Measurements from ENCODE around the gene SEZ6L2. TPM values are rescaled to one million over a fixed set of nuclear protein-coding genes. Genes with fewer than 3 reads are reported as not detected.

SEZ6L2 gene
- total and polyA plus RNA-seq, 2 of the 8 experiments (the other 6 are each of a cell fraction or from before 2014, with no cell fraction given): 43.5 to 47.7 TPM

- Histone ChIP-seq H3K27me3 (replicated peaks in 1 of 4; ENCODE audit: control insufficient read depth in 3 of 4, extremely low read depth in 1 of 4, insufficient read depth in 3 of 4, low read length in 3 of 4) (no peaks in the 10 kb centered on the region), H3K4me1 (replicated peaks in 1 of 4; ENCODE audit: control insufficient read depth in 3 of 4, insufficient read depth in 4 of 4, low read length in 3 of 4) (peaks cover 0 to 6% (median 0%) of the 10 kb centered on the region in 4 experiments; a peak in 4 of 7 replicates), H2BK12ac (ENCODE audit: low read depth, low read length) (no peak overlapping the region), H2BK15ac (ENCODE audit: low read length) (no peak overlapping the region), H3K9ac (replicated peaks in 1 of 4; ENCODE audit: extremely low read depth in 1 of 4, low read depth in 3 of 4, low read length in 3 of 4) (no peak overlapping the region), H4K5ac (ENCODE audit: insufficient read length, low read depth, low read length) (no peak overlapping the region), H3K4ac (replicated peaks; ENCODE audit: insufficient read length, low read depth, low read length) (no peak overlapping the region), H2BK5ac (ENCODE audit: low read depth, low read length) (no peak overlapping the region), H3K4me3 (ENCODE audit: extremely low read depth in 1 of 4, insufficient read depth in 2 of 4, low read depth in 3 of 4, low read length in 4 of 4) (no peak overlapping the region), H3K79me2 (ENCODE audit: control insufficient read depth in 1 of 2, insufficient read depth in 2 of 2, low read length in 2 of 2) (no peaks in the 10 kb centered on the region), H3K36me3 (ENCODE audit: control insufficient read depth in 2 of 4, insufficient read depth in 4 of 4, low read length in 3 of 4) (peaks cover 0 to 4% (median 0%) of the 10 kb centered on the region in 4 experiments; a peak in 2 of 8 replicates), H4K91ac (replicated peaks; ENCODE audit: insufficient read length, low read length) (no peak overlapping the region), H3K9me3 (ENCODE audit: insufficient read depth in 2 of 2, low read depth in 1 of 2, low read length in 1 of 2) (no peaks in the 10 kb centered on the region), H4K8ac (ENCODE audit: extremely low read depth, insufficient read depth, low read length) (no peak overlapping the region), H4K20me1 (replicated peaks in 1 of 2; ENCODE audit: control insufficient read depth in 1 of 2, insufficient read depth in 2 of 2, low read length in 2 of 2) (no peaks in the 10 kb centered on the region), H2BK20ac (ENCODE audit: low read length) (no peak overlapping the region), H2AK5ac (ENCODE audit: low read depth, low read length) (no peak overlapping the region), H3K79me1 (ENCODE audit: low read depth, low read length) (0 out of 2 replicates have a peak, but pooled peaks cover 2% of the 10 kb centered on the region), H3K14ac (ENCODE audit: insufficient read length) (no peak overlapping the region), H3K4me2 (ENCODE audit: insufficient read depth in 1 of 2, low read depth in 2 of 2, low read length in 2 of 2) (no peak overlapping the region), H3K23ac (ENCODE audit: insufficient read length) (no peak overlapping the region), H3K27ac (ENCODE audit: low read depth, low read length) (no peak overlapping the region), H3K18ac (ENCODE audit: extremely low read depth, low read length) (no peak overlapping the region), H3K23me2 (ENCODE audit: low read depth, low read length) (peaks cover 11% of the 10 kb centered on the region; the same call in 1 of the 2 replicates), H3K56ac (replicated peaks; ENCODE audit: insufficient read length, low read depth, low read length) (no peak overlapping the region), H2BK120ac (replicated peaks; ENCODE audit: low read depth, low read length) (no peak overlapping the region), H2AFZ (ENCODE audit: low read length) (no peak overlapping the region)
- DNase-seq (ENCODE audit: low read depth in 1 of 2, low spot score in 2 of 2) (no peak), FAIRE-seq (no peak)
- POLR2A ChIA-PET (ENCODE audit: partially characterized antibody): interaction anchor here (0.8 to 0.9 kb wide), 2 partner anchors 37 to 127 kb away, joined by 3 read pairs; no protein-coding TSS in a partner anchor
- CTCF ChIA-PET (ENCODE audit: partially characterized antibody): interaction anchor here (1.2 kb wide), 1 partner anchor 56 kb away, joined by 3 read pairs; no protein-coding TSS in a partner anchor
- WGBS, 2 experiments (ENCODE audit: extremely low coverage in 1 of 2, insufficient coverage in 1 of 2, insufficient read length in 1 of 2, insufficient replicate concordance in 2 of 2, low coverage in 1 of 2, low lambda C conversion rate in 2 of 2, missing lambda C conversion rate in 1 of 2): 97% methylated on average over 7 of the region's 7 CpGs; no CpG with 5 or more reads in 1 of the 2 experiments
- TF ChIP-seq KDM5A (IDR thresholded peaks at IDR 0.05; ENCODE audit: low read length) (no peak), POLR2A (IDR thresholded peaks at IDR 0.05; ENCODE audit: control extremely low read depth in 1 of 2, low read depth in 2 of 2, low read length in 2 of 2) (no peak)
These were observed 5.6 kb upstream of the SEZ6L2 start for GRCh38 chr16:29904947-29905346.
